HL-60/S4 treated with retinoic acid at 250 ng/mL for 4 days and 3 days (cell line): Measurements from ENCODE around the gene RELCH.

Source experiments
- in situ Hi-C: fragments of 300-500 bp; cut with MboI; formaldehyde crosslinking; loops from 2 replicates; pipeline ENCODE4 v1.7.0; 2022; ENCODE audit warnings: low sequenced_read_pairs

The RELCH gene

DNA sequence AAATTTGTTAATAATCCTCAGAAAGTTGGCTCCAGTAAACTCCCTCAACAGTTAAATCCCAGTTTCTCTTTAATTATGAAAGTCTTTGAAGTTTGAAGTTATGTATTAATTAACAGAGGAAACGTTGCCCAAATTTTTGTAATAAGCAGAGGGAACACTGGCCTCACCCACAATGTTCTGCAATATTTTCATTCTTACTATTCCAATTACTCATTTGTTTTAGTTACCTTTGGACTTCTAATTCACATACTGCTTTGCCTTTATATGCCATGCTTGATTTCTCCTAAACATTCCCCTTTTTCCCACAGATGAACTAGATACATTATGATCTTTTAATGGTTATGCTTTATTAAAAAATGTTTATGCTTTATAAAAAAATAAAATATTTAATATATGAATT is 61.3 kb downstream of the RELCH start:
- in situ Hi-C loops = no loop called here

DNA sequence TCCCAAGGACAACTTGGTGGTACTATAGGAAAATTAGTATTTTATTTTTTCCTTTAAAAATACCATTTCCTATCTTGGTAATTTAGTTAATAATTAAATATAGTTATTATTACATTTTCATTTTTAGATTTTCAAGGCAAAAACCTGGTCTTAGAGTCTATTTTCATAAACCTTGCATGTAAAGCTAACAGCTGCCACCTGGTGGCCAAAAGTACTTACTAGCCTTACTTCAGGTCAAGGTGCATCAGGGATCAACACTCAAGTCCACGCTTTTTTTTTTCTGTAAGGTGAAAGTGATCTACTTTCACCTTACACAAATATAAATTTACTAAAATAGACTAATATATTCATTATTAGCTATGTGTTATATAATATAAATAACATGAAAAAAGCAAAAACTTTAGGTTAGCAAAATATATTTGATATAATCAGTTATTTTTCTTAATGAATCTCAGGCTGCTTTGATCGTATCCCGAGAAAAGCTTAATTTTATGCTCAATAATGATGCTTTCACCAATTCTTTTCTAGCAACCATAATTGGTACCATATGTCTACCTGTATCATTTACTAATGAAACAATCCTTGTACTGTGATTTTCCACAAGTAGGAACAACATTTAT is 62.5 kb downstream of the RELCH start:
- in situ Hi-C loops = no loop called here

GRCh38 chr18:62250475-62250874 is 63.4 kb downstream of the RELCH start:
- in situ Hi-C loops = no loop called here

GRCh38 chr18:62258093-62258492 is 71.0 kb downstream of the RELCH start:
- in situ Hi-C loops = no loop called here

DNA sequence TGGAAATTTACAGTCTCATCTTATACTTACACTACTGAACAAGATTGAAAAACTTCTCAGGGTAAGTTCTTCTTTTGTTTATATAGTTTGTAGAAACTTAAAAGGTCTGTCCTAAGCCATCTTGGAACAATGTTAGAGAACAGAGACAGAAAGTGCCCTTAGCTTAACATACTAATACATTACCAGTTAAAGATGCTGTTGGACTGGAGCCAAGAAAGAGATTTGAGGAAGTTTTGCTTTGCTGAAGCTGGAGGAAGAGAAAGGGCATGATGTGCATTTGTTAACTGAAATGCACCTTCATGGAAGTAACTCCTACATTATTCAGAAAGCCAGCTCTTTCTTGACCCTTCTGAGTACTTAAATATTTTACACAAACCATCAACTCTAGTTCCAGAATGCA is 71.6 kb downstream of the RELCH start:
- in situ Hi-C loops = no loop called here

DNA sequence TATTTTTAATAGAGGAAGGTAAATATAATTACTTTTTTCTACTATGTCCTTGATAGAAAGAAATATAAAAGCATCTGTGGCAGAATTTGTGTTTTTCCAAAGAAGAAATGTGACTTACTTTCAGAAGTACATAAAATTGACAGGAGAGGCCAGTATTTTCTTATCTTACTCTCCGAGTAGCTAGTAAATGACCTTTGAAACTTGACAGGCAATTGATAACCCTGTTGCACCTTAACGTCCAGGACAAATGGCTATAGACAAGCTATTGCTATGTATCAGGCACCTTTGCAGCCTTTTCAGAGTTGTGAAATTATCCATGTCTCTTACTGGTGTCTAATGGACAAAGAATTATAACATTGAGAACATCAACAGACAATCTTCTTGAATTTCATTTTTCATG is 75.0 kb downstream of the RELCH start:
- in situ Hi-C loops = no loop called here

GRCh38 chr18:62264984-62265383 is 77.9 kb downstream of the RELCH start:
- in situ Hi-C loops = no loop called here

- in situ Hi-C loops = no loop called here
Observed at GRCh38 chr18:62277045-62277444, 90.0 kb downstream of the RELCH start.

GRCh38 chr18:62279561-62279960 is 92.5 kb downstream of the RELCH start:
- in situ Hi-C loops = no loop called here

DNA sequence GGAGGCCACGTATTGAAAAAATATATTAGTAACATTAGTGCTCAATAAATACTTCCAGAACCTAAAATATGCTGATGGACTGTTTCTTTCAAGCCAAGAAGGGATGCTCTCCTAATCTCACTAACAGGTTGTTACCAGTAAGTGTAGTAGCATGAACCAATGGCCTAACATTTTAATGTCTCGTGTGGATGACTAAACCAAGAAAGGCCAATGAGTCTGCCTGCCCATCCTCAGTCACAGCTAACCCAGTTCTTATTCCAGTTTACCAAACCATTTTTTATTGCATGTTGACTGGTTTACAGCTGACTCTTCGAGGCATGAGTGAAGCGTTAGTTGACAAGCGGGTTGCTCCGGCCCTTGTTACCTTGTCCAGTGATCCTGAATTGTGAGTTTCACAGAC is 93.0 kb downstream of the RELCH start:
- in situ Hi-C loops = no loop called here

GRCh38 chr18:62280786-62281185 is 93.7 kb downstream of the RELCH start:
- in situ Hi-C loops = no loop called here

DNA sequence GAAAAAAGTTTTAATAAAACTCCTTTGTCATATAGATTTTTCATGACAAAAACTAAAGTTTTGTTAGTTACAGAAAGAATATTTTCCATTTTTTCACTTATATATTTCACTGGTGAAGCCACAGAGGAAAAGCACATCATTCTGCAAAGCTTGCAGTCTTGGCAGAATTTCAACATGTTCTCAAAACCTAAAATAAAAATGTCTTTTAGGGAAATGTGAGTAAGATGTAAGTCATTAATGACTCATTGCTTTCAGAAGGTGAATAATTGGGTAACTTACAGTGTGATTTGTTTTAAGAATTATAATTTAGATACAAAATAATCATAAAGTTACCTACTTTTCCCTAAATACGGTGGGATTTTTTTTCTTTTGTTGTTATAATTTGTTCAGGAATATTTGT is 94.6 kb downstream of the RELCH start:
- in situ Hi-C loops = no loop called here

DNA sequence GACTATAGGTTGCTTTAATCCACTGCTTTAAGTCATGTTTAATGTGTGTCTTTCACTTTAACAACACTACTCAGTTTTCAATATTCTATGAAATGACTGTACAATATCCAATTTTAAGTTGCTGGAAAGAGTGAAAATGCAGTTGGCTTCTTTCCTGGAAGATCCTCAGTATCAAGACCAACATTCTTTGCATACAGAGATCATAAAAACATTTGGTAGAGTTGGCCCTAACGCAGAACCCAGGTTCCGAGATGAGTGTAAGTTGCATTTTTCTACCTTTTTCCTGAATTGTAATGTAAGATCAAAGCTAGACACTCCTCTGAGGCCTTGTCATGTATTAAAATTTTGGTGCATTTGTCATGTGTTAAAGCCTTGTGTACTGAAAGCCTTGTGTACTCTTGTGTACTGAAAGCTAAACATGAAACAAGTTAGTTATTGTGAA is 95.2 kb downstream of the RELCH start:
- in situ Hi-C loops = no loop called here

DNA sequence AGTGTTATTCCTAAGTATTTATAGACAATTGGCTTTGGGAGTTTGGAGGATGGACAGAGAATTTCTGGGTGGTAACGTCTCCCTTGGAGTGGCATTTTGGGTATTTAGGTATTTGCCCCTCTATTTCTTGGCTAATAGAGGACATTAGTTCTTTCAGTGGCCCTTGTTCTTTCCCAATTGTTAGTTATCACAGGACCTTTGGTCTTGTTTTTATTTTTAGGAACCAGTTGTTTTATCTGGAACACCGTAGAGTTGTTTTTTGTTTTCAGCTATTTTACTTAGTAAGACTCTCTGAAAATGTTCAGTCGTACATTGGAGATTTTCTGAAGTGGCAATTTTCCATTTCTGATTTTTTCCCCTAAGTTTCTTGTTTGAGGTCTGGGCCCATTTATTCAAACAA is 97.6 kb downstream of the RELCH start:
- in situ Hi-C loops = no loop called here

DNA sequence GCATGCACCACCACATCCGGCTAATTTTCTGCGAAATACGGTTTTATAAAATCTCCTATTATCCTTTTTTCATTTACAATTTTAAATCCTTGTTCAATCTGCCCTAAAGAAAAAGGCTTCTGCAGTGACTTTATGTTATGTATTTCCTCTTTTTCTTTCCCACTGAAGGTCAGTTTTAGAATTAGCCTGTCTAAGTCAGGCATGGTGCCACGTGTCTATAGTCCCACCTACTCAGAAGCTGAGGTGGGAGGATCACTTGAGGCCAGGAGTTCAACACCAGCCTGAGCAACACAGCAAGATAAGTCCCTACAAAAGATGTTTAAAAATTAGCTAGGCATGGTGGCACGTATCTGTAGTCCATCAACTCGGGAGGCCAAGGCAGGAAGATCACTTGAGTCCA is 98.2 kb downstream of the RELCH start:
- in situ Hi-C loops = no loop called here

GRCh38 chr18:62287781-62288664 is 101.0 kb downstream of the RELCH start:
- in situ Hi-C loops = no loop called here

DNA sequence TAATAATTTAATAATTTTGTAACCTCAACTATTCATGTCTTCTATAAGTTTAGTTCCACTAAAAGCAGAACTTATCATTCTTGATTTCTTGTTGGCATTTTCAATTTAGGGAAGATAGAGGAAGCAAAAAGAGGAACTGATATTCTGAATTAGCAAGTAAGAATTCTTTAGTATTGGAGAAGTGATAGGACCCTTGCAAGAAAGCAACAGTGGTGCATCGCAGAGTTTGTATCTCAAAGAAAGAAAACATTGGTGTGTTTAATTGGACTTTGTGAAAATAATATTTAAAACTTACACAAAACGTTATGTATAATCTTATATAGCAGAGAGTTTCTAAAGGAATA is 101.6 kb downstream of the RELCH start:
- in situ Hi-C loops = no loop called here

DNA sequence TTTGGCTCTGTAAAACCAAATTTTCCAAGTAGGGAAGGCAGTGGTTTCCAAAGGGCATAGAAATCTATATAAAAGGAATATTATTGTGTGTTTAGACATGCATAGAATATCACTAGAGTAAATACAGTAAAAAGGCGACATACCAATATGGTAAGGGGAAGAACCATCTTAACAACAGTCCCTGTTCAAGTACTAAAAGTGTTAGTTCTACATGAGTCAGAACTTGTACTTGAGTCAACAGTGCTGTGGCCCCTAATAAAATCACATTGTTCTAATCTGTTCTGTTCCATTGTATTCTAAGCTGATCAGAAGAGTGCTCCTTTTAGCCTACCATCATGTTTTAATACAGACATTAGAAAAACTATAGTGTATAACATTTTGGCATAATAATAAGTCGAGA is 102.0 kb downstream of the RELCH start:
- in situ Hi-C loops = no loop called here

GRCh38 chr18:62294073-62294472 is 107.0 kb downstream of the RELCH start:
- in situ Hi-C loops = no loop called here

DNA sequence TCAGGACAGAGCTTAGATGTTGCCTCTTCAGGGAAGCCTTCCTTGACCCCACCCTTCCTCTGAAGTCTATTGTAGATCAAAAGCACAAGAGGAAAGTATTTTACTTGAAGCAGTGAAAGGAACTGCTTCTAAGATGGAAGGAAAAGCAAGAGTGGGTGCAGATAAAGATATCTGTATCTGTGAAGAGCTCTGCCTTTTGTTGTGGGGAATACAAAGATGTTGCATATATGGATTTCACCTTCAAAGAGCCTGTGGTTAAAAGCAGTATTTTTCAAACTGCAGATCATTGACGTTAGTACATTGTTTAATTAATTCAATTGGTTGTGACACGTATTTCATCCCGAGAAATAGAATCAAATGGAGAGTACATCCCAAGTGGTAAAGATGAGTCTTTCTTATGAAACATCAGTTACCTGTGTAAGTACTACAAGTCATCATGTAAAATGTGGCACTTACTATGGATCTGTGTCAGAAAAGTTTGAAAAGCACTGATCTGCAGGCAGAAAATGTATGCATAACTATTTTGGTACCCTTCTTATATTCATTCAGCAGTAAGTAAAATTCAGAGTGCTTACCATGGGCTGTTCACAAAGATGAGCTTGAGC is 113.4 kb downstream of the RELCH start:
- in situ Hi-C loops = no loop called here

DNA sequence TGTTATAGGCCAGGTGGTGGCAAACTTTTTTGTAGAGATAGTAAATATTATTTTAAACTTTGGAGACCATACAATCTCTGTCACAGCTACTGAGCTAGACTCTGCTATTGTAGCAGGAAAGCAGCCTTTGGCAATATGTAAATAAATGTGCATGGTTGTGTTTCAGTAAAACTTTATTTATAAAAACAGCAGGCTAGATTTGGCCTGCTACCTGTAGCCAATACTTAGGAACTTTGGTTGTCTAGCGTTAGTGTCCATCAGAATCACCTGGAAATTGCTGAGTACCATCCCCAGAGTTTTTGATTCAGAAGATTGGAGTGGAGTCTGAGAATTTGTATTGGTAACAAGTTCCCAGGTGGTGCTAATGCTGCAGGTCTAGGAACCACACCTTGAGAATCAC is 114.3 kb downstream of the RELCH start:
- in situ Hi-C loops = no loop called here

- in situ Hi-C loops = no loop called here
Observed at GRCh38 chr18:62312851-62313250, 125.8 kb downstream of the RELCH start.
